Adrenal gland (tissue), 5 donors: ENCODE measurements around the gene PIK3AP1.

ENCODE experiments used
- CTCF ChIP-seq, 6 experiments: fragments of 450-650 bp in 4 of 6; fragments of 200-600 bp in 2 of 6; sonication (generic) in 1 of 6; IDR thresholded peaks; 1 replicate in 5 of 6; 2 replicates in 1 of 6; pipeline versions ENCODE4 v1.5.1 to v1.8.0; 2016 to 2021; ENCODE audit warnings: antibody characterized with exemption in 6 of 6, mild to moderate bottlenecking in 2 of 6, moderate library complexity in 1 of 6
- POLR2A ChIP-seq, 2 donors: fragments of 450-650 bp; IDR thresholded peaks; one replicate each; pipeline ENCODE4 v1.6.1; 2017; ENCODE audit warnings: antibody characterized with exemption in 2 of 2, mild to moderate bottlenecking in 2 of 2, moderate library complexity in 1 of 2
- donor health status: DM: no; HTN: no; CAD: no.

GRCh38 chr10:96641396-96642295, 78.7 kb downstream of the PIK3AP1 start:
- TF ChIP-seq CTCF (IDR thresholded peaks at IDR 0.05) (no peak), POLR2A (IDR thresholded peaks at IDR 0.05) (no peak)
